ENCODE data around the gene LSAMP. TPM values are rescaled to one million over a fixed set of nuclear protein-coding genes. Genes with fewer than 3 reads are reported as not detected.

The LSAMP gene
- total RNA-seq, 1 experiment from 2014 or later = 0.90 TPM

GRCh38 chr3:116037954-116038911 is 407.1 kb downstream of the LSAMP start:
- Histone ChIP-seq H3K4me1 (ENCODE audit: insufficient read depth, low read length) (no peaks in the 10 kb centered on the region), H2AK5ac (ENCODE audit: insufficient read length, low read length) (no peak overlapping the region), H3K23ac (ENCODE audit: insufficient read length, low read depth, low read length) (no peak overlapping the region), H3K27ac (ENCODE audit: insufficient read length, low read depth, low read length) (no peak overlapping the region), H2BK120ac (ENCODE audit: low read depth, low read length, poor library complexity, severe bottlenecking) (no peak overlapping the region), H2AFZ (ENCODE audit: low read length) (no peak overlapping the region), H4K8ac (replicated peaks; ENCODE audit: insufficient read length, low read depth, low read length) (no peak overlapping the region), H2BK5ac (ENCODE audit: insufficient read length, low read length) (no peak overlapping the region), H4K91ac (ENCODE audit: insufficient read length, low read depth, low read length) (no peak overlapping the region), H3K56ac (ENCODE audit: insufficient read length, low read depth, low read length) (no peak overlapping the region), H2BK20ac (ENCODE audit: low read depth, low read length, poor library complexity, severe bottlenecking) (no peak overlapping the region), H4K20me1 (ENCODE audit: control insufficient read depth, insufficient read depth, insufficient read length) (no peaks in the 10 kb centered on the region), H4K5ac (ENCODE audit: insufficient read length, low read depth, low read length) (no peak overlapping the region), H3K9me3 (ENCODE audit: control insufficient read depth, low read depth, low read length) (no peaks in the 10 kb centered on the region), H3K4ac (ENCODE audit: low read depth, low read length) (no peak overlapping the region), H3K79me1 (ENCODE audit: insufficient read depth, low read depth, low read length, poor library complexity, severe bottlenecking) (no peaks in the 10 kb centered on the region), H3K79me2 (ENCODE audit: insufficient read depth, low read length) (no peaks in the 10 kb centered on the region), H3K23me2 (ENCODE audit: insufficient read length, low read depth, low read length, poor library complexity, severe bottlenecking) (no peaks in the 10 kb centered on the region), H3K4me2 (ENCODE audit: insufficient read depth, insufficient read length, low read length) (no peak overlapping the region), H3K27me3 (ENCODE audit: insufficient read depth, low read length) (no peaks in the 10 kb centered on the region), H3K14ac (ENCODE audit: insufficient read depth, low read length) (no peak overlapping the region), H2BK12ac (ENCODE audit: insufficient read length, low read depth, low read length) (no peak overlapping the region), H3K9ac (ENCODE audit: extremely low read depth, insufficient read length, low read length) (no peak overlapping the region), H2BK15ac (ENCODE audit: low read depth, low read length) (no peak overlapping the region), H3K18ac (ENCODE audit: insufficient read length, low read depth, low read length) (no peak overlapping the region), H3T11ph (ENCODE audit: low read length) (no peak overlapping the region)
- no peak overlapping the region for H3K27ac Mint-ChIP-seq
- TF ChIP-seq, protein P1, sequence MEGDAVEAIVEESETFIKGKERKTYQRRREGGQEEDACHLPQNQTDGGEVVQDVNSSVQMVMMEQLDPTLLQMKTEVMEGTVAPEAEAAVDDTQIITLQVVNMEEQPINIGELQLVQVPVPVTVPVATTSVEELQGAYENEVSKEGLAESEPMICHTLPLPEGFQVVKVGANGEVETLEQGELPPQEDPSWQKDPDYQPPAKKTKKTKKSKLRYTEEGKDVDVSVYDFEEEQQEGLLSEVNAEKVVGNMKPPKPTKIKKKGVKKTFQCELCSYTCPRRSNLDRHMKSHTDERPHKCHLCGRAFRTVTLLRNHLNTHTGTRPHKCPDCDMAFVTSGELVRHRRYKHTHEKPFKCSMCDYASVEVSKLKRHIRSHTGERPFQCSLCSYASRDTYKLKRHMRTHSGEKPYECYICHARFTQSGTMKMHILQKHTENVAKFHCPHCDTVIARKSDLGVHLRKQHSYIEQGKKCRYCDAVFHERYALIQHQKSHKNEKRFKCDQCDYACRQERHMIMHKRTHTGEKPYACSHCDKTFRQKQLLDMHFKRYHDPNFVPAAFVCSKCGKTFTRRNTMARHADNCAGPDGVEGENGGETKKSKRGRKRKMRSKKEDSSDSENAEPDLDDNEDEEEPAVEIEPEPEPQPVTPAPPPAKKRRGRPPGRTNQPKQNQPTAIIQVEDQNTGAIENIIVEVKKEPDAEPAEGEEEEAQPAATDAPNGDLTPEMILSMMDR (conservative IDR thresholded peaks at IDR 0.05) = no peak
- WGBS (ENCODE audit: extremely low coverage, insufficient read length, low lambda C conversion rate) = no CpG with 5 or more reads among the region's 5 CpGs
- no peaks in the 10 kb centered on the region for H3K36me3 Mint-ChIP-seq (ENCODE audit: insufficient read depth in 1 of 3, low read depth in 3 of 3)
- H3K9me3 Mint-ChIP-seq = no peaks in the 10 kb centered on the region
- no peak for DNase-seq
- H3K4me3 Mint-ChIP-seq = no peak overlapping the region
- H3K27me3 Mint-ChIP-seq (ENCODE audit: low read depth) = no peaks in the 10 kb centered on the region
- H3K4me1 Mint-ChIP-seq = peaks cover 8 to 27% of the 10 kb centered on the region in 2 experiments
